Gastroesophageal sphincter (tissue), 4 donors: ENCODE measurements around the gene PNKP. TPM values are rescaled to one million over a fixed set of nuclear protein-coding genes. Genes with fewer than 3 reads are reported as not detected.
A peak's percentile ranks its signal among the peaks of the same experiment; 100 is the strongest.

Source experiments
- ATAC-seq: fragments of 150-250 bp; one replicate; pipeline ENCODE4 v1.9.1; 2016; ENCODE audit warnings: mild to moderate bottlenecking, moderate library complexity
- H3K27ac ChIP-seq, 4 donors: fragments of 200-600 bp; sonication (generic) in 3 of 4; 1 replicate in 3 of 4; 2 replicates in 1 of 4; pipeline ENCODE4 v1.5.1; 2016 to 2019
- H3K27me3 ChIP-seq: fragments of 200-600 bp; sonication (generic); one replicate; pipeline ENCODE4 v1.5.1; 2019
- H3K36me3 ChIP-seq, 2 donors: fragments of 200-600 bp; sonication (generic); one replicate each; pipeline ENCODE4 v1.5.1; 2019; ENCODE audit warnings: control low read depth in 1 of 2
- H3K4me1 ChIP-seq, 3 donors: fragments of 200-600 bp; sonication (generic); 1 replicate in 2 of 3; 2 replicates in 1 of 3; pipeline ENCODE4 v1.5.1; 2016 to 2019; ENCODE audit warnings: control low read depth in 2 of 3
- H3K4me3 ChIP-seq, 2 donors: fragments of 200-600 bp; sonication (generic); one replicate each; pipeline ENCODE4 v1.5.1; 2019; ENCODE audit warnings: mild to moderate bottlenecking in 1 of 2, moderate library complexity in 1 of 2
- H3K9me3 ChIP-seq, 3 donors: fragments of 200-600 bp; sonication (generic); one replicate each; pipeline ENCODE4 v1.5.1; 2017 to 2019; ENCODE audit warnings: control low read depth in 2 of 3
- CTCF ChIP-seq, 4 experiments: fragments of 200-600 bp in 2 of 4; fragments of 450-650 bp in 2 of 4; sonication (generic) in 1 of 4; IDR thresholded peaks; one replicate each; pipeline ENCODE4 v1.5.1; 2017 to 2019; ENCODE audit warnings: antibody characterized with exemption in 4 of 4, mild to moderate bottlenecking in 2 of 4, moderate library complexity in 2 of 4
- EP300 ChIP-seq: sonication (generic); formaldehyde crosslinking; IDR thresholded peaks from one replicate; pipeline ENCODE4 v1.6.1; 2017; ENCODE audit warnings: antibody characterized with exemption, mild to moderate bottlenecking
- POLR2A ChIP-seq, 2 donors: fragments of 450-650 bp; IDR thresholded peaks; one replicate each; pipeline ENCODE4 v1.6.1; 2017; ENCODE audit warnings: antibody characterized with exemption in 2 of 2, mild to moderate bottlenecking in 2 of 2, moderate library complexity in 1 of 2
- POLR2AphosphoS5 ChIP-seq: sonication (generic); formaldehyde crosslinking; IDR thresholded peaks from one replicate; pipeline ENCODE4 v1.6.1; 2017; ENCODE audit warnings: antibody characterized with exemption
- WGBS, 2 donors: methylation state at CpG; one replicate each; pipeline ENCODE4 v1.1.5; 2018; ENCODE audit warnings: low coverage in 1 of 2; 5-methylcytosine and 5-hydroxymethylcytosine counted together
- total RNA-seq, 4 donors: library from RNA; depleted of rRNA; stranded (reverse); fragments of >200 nt; gene quantifications; one replicate each; pipeline ENCODE4 v1.1.0, GENCODE V29; 2016

The PNKP gene
- total RNA-seq, 4 donors from 2014 or later = 12.5 to 64.3 (median 29.4) TPM

- H3K27ac ChIP-seq = peak overlapping the region; percentile 94 to 100 (median 99)
- H3K4me3 ChIP-seq = peak overlapping the region; percentile 79 to 88
- no peaks in the 10 kb centered on the region for H3K9me3 ChIP-seq
- 0% methylated on average over 3 to 7 of the region's 46 CpGs for WGBS, 2 donors
- TF ChIP-seq POLR2A (IDR thresholded peaks at IDR 0.05) = peak in 1 of 2 donors; percentile 37
- no peak for TF ChIP-seq CTCF (IDR thresholded peaks at IDR 0.05)
- TF ChIP-seq POLR2AphosphoS5 = peak; percentile 59
- no peak for TF ChIP-seq EP300
- no peaks in the 10 kb centered on the region for H3K27me3 ChIP-seq
- peak; percentile 76 for ATAC-seq
- peaks cover 0 to 57% of the 10 kb centered on the region in 2 donors for H3K36me3 ChIP-seq
- peaks cover 0 to 67% (median 18%) of the 10 kb centered on the region in 3 donors for H3K4me1 ChIP-seq
Measured at GRCh38 chr19:49876422-49877019, 9.1 kb upstream of the PNKP start.

GRCh38 chr19:49875857-49876421 lies 8.6 kb upstream of the PNKP start:
- H3K9me3 ChIP-seq = no peaks in the 10 kb centered on the region
- WGBS, 2 donors = 0% methylated on average over 8 of the region's 28 CpGs; no CpG with 5 or more reads in 1 of the 2 donors
- H3K4me3 ChIP-seq = peak overlapping the region; percentile 79 to 88
- ATAC-seq = no peak
- peaks cover 0 to 67% (median 18%) of the 10 kb centered on the region in 3 donors for H3K4me1 ChIP-seq
- H3K36me3 ChIP-seq = peaks cover 0 to 57% of the 10 kb centered on the region in 2 donors
- TF ChIP-seq CTCF (IDR thresholded peaks at IDR 0.05) (no peak), POLR2A (IDR thresholded peaks at IDR 0.05) (no peak), EP300 (no peak), POLR2AphosphoS5 (no peak)
- no peaks in the 10 kb centered on the region for H3K27me3 ChIP-seq
- peak overlapping the region; percentile 94 to 100 (median 99) for H3K27ac ChIP-seq

- Histone ChIP-seq H3K4me3 (peak overlapping the region in 1 of 2 donors; percentile 88), H3K9me3 (no peaks in the 10 kb centered on the region), H3K36me3 (peaks cover 0 to 55% of the 10 kb centered on the region in 2 donors), H3K27ac (peak overlapping the region in 3 of 4 donors; percentile 98 to 100 (median 100)), H3K27me3 (no peaks in the 10 kb centered on the region), H3K4me1 (peaks cover 0 to 69% (median 23%) of the 10 kb centered on the region in 3 donors)
- no peak for TF ChIP-seq POLR2A (IDR thresholded peaks at IDR 0.05)
- TF ChIP-seq EP300 = no peak
- TF ChIP-seq CTCF (IDR thresholded peaks at IDR 0.05) = no peak
- no peak for TF ChIP-seq POLR2AphosphoS5
- no peak for ATAC-seq
- WGBS, 2 donors = 88% methylated on average over 2 of the region's 4 CpGs; no CpG with 5 or more reads in 1 of the 2 donors
Measured at GRCh38 chr19:49875177-49875576, 7.8 kb upstream of the PNKP start.

- TF ChIP-seq EP300 = no peak
- Histone ChIP-seq H3K36me3 (peaks cover 0 to 50% of the 10 kb centered on the region in 2 donors), H3K4me3 (no peak overlapping the region), H3K27me3 (no peaks in the 10 kb centered on the region), H3K27ac (peak overlapping the region in 1 of 4 donors; percentile 100), H3K9me3 (no peaks in the 10 kb centered on the region), H3K4me1 (peaks cover 0 to 71% (median 26%) of the 10 kb centered on the region in 3 donors)
- 86 to 93% methylated on average over 5 to 8 of the region's 11 CpGs for WGBS, 2 donors
- no peak for ATAC-seq
Measured at GRCh38 chr19:49874503-49875157, 7.3 kb upstream of the PNKP start.

- 82 to 89% methylated on average over 2 to 6 of the region's 10 CpGs for WGBS, 2 donors
- ATAC-seq = no peak
- Histone ChIP-seq H3K27me3 (no peaks in the 10 kb centered on the region), H3K4me1 (peaks cover 0 to 68% (median 25%) of the 10 kb centered on the region in 3 donors), H3K36me3 (peaks cover 0 to 42% of the 10 kb centered on the region in 2 donors), H3K4me3 (no peak overlapping the region), H3K27ac (no peak overlapping the region), H3K9me3 (no peaks in the 10 kb centered on the region)
- no peak for TF ChIP-seq EP300
Measured at GRCh38 chr19:49873834-49874233, 6.5 kb upstream of the PNKP start.
